Measurements from ENCODE around the gene ITCH.
"Not testable (repeated sequence)": the region's sequence is repeated elsewhere in the genome, so short reads cannot be mapped to it uniquely, and the experiment has no call there.

GRCh38 chr20:34367911-34368310 lies 4.8 kb downstream of the ITCH start:
- not testable (repeated sequence) for TF ChIP-seq ZNF384 (IDR thresholded peaks at IDR 0.05); NFRKB (IDR thresholded peaks at IDR 0.05); FOXM1 (IDR thresholded peaks at IDR 0.05; ENCODE audit: borderline replicate concordance); SUZ12 (IDR thresholded peaks at IDR 0.05)
